Fibroblast of pulmonary artery (primary cell): ENCODE results near the gene CA10.

Source experiments
- DNase-seq: peaks from one replicate; pipeline ENCODE4 v3.0.0-alpha.2; 2010; ENCODE audit warnings: low read depth
- H3K4me3 ChIP-seq: replicated peaks from 2 replicates; pipeline ENCODE4 v1.5.1; 2011; ENCODE audit warnings: low read depth, mild to moderate bottlenecking, control low read depth, low read length, moderate library complexity
- CTCF ChIP-seq: IDR thresholded peaks from 2 replicates; pipeline ENCODE4 v1.5.1; 2011; ENCODE audit warnings: mild to moderate bottlenecking, control low read depth, low read length, inconsistent platforms; ENCODE audit errors: missing control alignments

CA10 gene

GRCh38 chr17:51651513-51652298, 506.8 kb downstream of the CA10 start:
- no peak for DNase-seq

GRCh38 chr17:51650772-51651171, 507.7 kb downstream of the CA10 start:
- DNase-seq = no peak
- no peak overlapping the region for H3K4me3 ChIP-seq
- no peak for TF ChIP-seq CTCF

More at GRCh38 chr17:51651513-51652298, 506.8 kb downstream of the CA10 start:
- TF ChIP-seq CTCF = no peak
- H3K4me3 ChIP-seq = no peak overlapping the region

GRCh38 chr17:51650202-51650601, 508.3 kb downstream of the CA10 start:
- no peak for DNase-seq
- H3K4me3 ChIP-seq = no peak overlapping the region
- TF ChIP-seq CTCF = no peak

DNA sequence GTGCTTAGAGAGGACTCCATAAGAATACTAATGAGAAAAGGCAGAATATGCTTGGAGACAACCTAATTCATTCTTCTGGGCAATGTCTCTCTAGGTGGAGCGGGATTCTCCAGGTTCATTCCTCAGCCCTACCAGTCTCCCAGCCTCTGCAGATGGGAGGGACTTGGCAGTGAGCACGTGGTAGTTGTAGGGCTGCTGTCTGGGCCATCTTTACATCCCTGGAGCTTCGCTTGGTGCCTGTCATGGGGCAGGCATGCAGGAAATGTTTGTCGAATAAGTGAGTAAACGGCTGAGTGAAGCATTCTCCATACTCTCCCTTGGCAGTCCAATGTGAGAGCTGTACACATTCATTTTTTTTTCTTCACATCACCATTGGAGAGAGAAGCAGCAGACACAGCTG, 510.7 kb downstream of the CA10 start:
- no peak overlapping the region for H3K4me3 ChIP-seq
- TF ChIP-seq CTCF = no peak

DNA sequence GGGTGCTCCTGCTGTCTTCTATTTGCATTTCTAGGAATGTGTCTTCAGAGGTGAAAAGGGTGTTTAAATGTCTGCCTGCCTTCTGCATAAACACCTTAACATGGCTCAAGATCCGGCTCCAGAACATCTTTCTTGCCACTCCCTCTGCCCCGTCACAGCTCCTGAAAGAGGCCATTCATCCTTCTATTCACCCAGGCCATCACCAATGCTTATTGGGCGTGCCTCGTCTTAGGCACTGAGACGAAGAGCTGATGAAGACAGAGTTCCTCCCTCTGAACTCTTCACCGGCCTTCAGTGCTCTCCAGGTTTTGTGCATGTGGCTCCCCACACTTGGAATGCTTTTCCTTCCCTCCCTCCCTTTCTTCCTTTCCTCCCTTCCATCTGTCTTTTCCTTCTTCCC, 511.4 kb downstream of the CA10 start:
- no peak for TF ChIP-seq CTCF

More for the DNA sequence above, 510.7 kb downstream of the CA10 start:
- no peak for DNase-seq

GRCh38 chr17:51646539-51646938, 512.0 kb downstream of the CA10 start:
- DNase-seq = no peak
- no peak overlapping the region for H3K4me3 ChIP-seq
- no peak for TF ChIP-seq CTCF

More for the DNA sequence above, 511.4 kb downstream of the CA10 start:
- DNase-seq = no peak
- no peak overlapping the region for H3K4me3 ChIP-seq

DNA sequence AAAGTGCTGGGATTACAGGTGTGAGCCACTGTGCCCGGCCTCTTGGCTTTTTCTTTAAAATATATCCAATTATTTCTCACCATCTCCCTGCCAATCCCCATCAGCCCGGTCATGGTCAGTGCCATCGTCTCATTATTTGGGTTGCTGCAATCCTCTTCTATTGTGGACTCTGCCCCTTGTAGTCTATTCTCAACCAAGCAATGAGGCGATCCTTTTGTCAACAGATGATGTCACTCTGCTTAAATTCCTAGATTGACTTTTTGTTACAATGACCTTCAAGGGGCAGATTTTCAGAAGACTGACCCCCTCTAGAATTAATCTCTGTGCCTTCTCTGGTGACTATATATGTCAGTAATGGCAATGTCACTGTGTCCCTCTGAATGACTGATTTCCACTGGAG, 513.5 kb downstream of the CA10 start:
- DNase-seq = no peak
- no peak for TF ChIP-seq CTCF
- no peak overlapping the region for H3K4me3 ChIP-seq
